ENCODE data around the gene PHKG1. TPM values are rescaled to one million over a fixed set of nuclear protein-coding genes. Genes with fewer than 3 reads are reported as not detected.
"Not testable (repeated sequence)": the region's sequence is repeated elsewhere in the genome, so short reads cannot be mapped to it uniquely, and the experiment has no call there.

The PHKG1 gene
- polyA plus RNA-seq, 3 donors: 0.47 to 5.1 (median 1.3) TPM

- no peak overlapping the region for H3K27ac ChIP-seq (ENCODE audit: low read depth, low read length)
- 74 to 90% (median 83%) methylated on average over 3 of the region's 3 CpGs for WGBS, 3 donors
Measured at GRCh38 chr7:56091591-56091990, 1.2 kb downstream of the PHKG1 start.

DNA sequence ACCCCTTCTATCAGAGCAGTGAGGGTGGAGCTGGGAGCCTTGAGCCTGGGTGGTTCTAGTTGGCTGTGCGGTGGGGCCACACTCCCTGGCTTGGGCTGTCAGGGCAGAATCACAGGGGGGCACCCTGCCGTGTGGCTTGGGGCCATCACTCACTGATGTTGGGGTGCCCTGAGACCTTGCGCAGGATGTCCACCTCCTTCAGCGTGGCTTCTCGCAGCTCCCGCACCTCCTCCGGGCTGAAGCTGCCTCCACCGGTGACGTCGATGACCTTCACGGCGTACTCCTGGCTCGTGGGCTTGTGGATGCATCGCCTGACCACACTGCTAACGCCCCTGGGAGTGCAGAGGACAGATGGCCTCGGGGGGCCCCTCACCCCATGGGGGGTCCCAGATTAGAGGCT, 5.3 kb downstream of the PHKG1 start:
- no peak overlapping the region for H3K27ac ChIP-seq (ENCODE audit: low read depth, low read length)
- 90 to 93% (median 91%) methylated on average over 16 of the region's 16 CpGs for WGBS, 3 donors

DNA sequence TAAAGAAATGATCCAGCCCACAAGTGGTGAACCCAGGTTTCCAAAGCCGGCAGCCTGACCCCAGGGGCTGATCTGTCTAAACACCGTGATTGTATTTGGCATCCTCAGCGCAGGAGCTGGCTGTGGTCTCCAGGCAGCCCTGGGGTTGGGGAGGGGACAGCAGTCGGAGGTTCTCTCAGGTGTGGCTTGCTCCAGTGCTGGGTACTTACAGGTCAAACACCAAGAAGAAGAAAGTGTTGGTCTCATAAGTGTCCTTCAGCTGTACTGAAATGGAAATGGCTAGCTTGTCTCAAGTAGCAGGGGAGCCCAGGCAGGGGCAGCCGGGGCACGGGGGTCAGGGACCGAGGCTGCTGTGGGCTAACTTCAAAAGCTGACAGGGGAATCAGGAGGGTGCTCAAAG, 6.0 kb downstream of the PHKG1 start:
- WGBS, 3 donors: 92 to 98% (median 95%) methylated on average over 7 of the region's 7 CpGs
- no peak overlapping the region for H3K27ac ChIP-seq (ENCODE audit: low read depth, low read length)

DNA sequence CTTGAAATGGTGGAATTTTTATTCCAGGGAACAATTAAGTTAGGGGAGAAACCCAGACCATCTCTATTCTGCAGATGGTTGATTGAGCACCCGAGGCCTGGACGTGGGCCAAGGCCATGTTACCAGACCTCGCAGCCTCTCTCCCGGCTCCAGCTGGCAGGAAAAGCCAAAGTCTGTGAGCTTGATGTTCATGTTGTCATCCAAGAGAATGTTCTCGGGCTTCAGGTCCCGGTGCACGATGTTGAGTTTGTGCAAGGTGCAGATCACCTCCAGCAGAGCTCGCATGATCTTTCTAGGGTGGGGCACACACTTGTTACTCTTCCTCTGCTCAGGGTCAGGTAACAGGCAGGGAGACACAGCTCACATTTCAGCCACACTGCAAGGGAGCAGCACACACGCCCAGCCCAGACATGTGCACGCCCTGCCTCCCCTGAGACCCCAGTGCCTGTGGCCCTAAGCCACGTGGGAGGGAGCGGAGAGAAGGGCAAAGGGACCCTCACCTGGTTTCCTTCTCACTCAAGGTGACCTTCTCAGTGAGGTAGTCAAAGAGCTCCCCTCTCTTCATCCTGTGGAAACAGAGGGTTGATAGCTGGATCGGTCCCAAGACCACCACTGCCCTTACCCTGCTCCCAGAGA, 9.5 kb downstream of the PHKG1 start:
- H3K27ac ChIP-seq (ENCODE audit: low read depth, low read length): no peak overlapping the region
- WGBS, 3 donors: 43 to 63% (median 56%) methylated on average over 13 of the region's 13 CpGs

DNA sequence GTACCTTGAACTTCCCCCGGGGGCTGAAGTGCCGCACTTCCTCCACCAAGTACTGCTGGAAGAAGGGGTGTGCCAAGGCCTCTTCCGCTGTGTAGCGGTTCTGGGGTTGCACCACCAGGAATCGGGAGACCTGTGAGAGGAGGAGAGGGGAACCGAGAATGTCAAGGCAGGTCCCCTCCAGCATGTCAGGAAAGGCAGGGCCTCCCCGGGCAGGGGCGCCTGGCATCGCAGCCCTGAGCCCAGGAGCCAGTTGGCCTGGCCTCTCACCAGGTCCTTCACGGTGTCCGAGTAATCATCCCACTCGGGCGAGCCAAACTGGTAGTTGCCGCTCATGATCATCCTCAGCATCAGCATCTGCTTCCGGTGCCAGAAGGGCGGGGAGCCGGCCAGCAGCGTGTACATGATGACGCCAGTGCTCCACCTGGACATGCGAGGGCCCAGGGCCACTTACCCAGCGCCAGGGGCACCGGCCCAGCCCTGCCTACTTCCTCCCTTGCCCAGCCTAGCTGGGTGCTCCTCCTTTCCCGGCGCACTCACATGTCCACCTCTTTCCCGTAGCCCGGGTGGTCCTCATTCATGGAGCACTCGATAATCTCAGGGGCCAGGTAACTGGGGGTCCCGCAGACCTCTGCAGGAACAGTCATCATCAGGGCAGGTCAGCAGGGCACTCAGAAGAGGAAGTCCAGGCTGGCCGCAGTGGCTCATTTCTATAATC, 11.0 kb downstream of the PHKG1 start:
- H3K27ac ChIP-seq (ENCODE audit: low read depth, low read length): no peak overlapping the region
- 92 to 98% (median 93%) methylated on average over 26 to 29 of the region's 29 CpGs for WGBS, 3 donors

- H3K27ac ChIP-seq (ENCODE audit: low read depth, low read length): not testable (repeated sequence)
- 94 to 96% (median 95%) methylated on average over 28 of the region's 28 CpGs for WGBS, 3 donors
Measured at GRCh38 chr7:56080726-56081435, 11.9 kb downstream of the PHKG1 start.

- 20 to 47% (median 32%) methylated on average over 12 of the region's 12 CpGs for WGBS, 3 donors
- H3K27ac ChIP-seq (ENCODE audit: low read depth, low read length): no peak overlapping the region
Measured at GRCh38 chr7:56079450-56080185, 13.1 kb downstream of the PHKG1 start.

DNA sequence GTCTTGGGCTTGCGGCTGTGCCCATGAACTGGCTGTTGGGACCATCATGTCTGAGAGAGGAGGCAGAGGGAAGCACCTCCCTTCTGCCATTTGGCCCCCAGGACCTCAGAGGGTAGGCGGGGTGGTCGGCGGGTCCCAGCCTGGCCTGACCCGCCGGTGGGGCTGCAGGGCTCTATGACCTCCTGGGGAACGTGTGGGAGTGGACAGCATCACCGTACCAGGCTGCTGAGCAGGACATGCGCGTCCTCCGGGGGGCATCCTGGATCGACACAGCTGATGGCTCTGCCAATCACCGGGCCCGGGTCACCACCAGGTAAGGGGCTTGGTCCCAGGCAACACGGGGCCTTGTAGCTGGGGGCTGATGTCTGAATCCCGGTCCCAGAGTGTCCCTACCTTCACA, 14.6 kb downstream of the PHKG1 start:
- no peak overlapping the region for H3K27ac ChIP-seq (ENCODE audit: low read depth, low read length)
- 93 to 95% (median 94%) methylated on average over 14 to 16 of the region's 16 CpGs for WGBS, 3 donors

DNA sequence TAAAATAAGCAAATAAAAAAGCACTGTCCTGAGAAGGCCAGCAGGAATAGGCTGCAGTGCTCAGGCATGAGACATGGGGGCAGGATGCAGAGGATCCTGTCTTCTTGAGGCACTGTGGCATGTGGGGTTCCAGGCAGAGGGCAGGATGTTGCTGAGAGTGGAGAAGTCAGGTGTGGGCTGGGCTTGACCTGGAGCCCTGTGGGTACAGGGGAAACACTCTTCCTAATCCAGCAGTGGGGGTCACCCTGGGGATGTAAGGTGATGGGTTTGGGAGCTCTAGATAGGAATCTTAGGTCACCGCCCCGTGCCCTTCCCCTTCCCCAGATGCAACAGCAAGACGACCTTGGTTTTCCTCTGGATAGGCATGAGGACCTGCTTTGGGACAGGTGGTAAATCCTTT, 15.1 kb downstream of the PHKG1 start:
- H3K27ac ChIP-seq (ENCODE audit: low read depth, low read length): no peak overlapping the region
- 95 to 97% (median 97%) methylated on average over 3 of the region's 3 CpGs for WGBS, 3 donors

DNA sequence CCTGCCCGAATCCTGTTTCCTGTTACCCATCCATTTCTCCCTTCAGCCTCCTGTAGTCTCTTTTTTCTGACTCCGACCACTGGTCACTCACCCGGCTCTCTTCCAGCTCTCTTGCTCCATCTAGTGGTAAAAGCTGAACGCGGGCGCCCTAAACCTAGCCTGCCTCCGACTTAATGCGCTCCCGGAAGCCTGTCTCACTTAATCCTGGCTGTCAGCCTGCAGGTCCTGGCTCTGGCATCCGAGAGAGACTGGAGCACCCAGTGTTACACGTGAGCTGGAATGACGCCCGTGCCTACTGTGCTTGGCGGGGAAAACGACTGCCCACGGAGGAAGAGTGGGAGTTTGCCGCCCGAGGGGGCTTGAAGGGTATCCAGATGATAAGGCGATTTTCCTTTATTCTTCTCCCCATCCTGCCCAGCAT, 18.4 kb downstream of the PHKG1 start:
- H3K27ac ChIP-seq (ENCODE audit: low read depth, low read length): no peak overlapping the region

DNA sequence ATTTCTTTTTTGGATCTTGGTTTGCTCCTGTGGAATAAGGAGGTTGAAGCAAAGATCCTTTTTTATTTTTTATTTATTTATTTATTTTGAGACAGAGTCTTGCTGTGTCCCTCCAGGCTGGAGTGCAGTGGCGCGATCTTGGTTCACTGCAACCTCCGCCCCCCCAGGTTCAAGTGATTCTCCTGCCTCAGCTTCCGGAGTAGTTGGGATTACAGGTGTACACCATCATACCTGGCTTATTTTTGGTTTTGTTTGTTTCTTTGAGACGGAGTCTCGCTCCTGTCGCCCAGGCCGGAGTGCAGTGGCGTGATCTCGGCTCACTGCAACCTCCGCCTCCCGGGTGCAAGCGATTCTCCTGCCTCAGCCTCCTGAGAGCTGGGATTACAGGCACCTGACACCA, 26.4 kb downstream of the PHKG1 start:
- not testable (repeated sequence) for H3K27ac ChIP-seq (ENCODE audit: low read depth, low read length)
- 94 to 98% (median 97%) methylated on average over 13 of the region's 13 CpGs for WGBS, 3 donors

More for the DNA sequence above, 18.4 kb downstream of the PHKG1 start:
- 9 to 20% (median 17%) methylated on average over 19 of the region's 19 CpGs for WGBS, 3 donors

- H3K27ac ChIP-seq (ENCODE audit: low read depth, low read length): peak within 1 kb of the TSS; percentile 4
- 0 to 1% (median 1%) methylated on average over 47 to 49 of the region's 49 CpGs for whole genome bisulfite sequencing, 3 donors
Measured at GRCh38 chr7:56063882-56064625, 28.7 kb downstream of the PHKG1 start, which contains the start of gene SUMF2. Gene SUMF2 (plus strand): TSS chr7:56064286. CDS start chr7:56064312, 26 bp downstream.

DNA sequence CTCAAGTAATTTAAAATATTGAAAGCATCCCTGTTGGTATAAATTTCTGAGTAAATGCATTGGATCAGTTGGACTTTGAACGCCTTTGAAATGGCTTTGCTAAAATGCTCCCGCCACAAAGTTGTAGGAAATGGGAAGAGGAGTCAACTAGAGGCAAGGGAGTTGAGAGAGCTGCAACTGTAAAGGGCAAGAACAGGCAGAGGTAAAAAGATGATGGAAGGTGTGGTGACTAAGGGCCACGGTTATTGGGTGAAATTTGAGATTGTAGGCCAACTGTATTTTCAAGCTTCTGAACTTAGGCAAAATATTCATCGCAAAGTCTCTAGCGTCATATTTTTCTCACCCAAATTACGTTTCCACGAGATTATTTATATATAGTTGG, 29.3 kb downstream of the PHKG1 start:
- no peak overlapping the region for H3K27ac ChIP-seq (ENCODE audit: low read depth, low read length)
- WGBS, 3 donors: 63 to 76% (median 71%) methylated on average over 7 of the region's 7 CpGs

DNA sequence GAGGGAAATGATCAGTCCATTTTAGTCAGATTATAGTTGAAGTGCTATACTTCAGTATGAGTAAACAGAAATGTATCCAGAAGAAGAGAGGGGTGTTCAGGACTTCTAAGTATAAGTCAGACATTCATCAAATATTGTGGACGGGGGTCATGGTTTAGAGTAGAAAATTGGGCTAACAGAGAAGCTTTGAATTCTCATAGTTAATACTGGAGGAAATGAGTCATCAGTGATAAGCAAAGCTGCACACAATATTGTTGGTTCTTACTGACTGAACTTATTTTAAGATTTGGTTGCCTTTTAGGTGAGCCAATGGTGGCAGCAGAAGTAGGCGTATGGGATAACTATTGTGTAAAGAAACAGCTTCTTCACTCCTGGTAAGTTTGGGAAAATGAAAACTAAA, 30.4 kb downstream of the PHKG1 start:
- H3K27ac ChIP-seq (ENCODE audit: low read depth, low read length): no peak overlapping the region
- WGBS, 3 donors: 57 to 69% (median 65%) methylated on average over 2 of the region's 2 CpGs

DNA sequence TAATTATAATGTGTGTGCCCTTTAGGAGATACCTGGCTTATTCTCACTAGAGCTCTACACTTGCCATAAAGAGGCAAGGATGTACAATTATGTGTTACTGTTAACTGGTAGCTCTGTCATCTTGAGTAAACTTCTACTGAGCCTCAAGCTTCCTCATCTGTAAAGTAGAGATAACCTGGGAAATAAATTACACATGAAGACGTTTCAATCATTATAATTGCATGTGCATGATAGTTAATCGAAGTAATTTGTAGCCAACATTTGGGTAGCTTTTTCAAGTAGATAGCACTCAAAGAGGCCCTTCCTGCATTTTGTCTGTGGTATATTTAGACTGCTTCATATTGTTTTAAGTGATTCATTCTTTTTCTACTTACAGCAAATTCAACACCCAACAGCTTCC, 38.8 kb downstream of the PHKG1 start:
- H3K27ac ChIP-seq (ENCODE audit: low read depth, low read length): no peak overlapping the region
- WGBS, 3 donors: 69 to 88% (median 82%) methylated on average over 2 of the region's 2 CpGs

GRCh38 chr7:56053379-56053778, 39.4 kb downstream of the PHKG1 start:
- WGBS, 3 donors: 76 to 90% (median 84%) methylated on average over 9 of the region's 9 CpGs
- no peak overlapping the region for H3K27ac ChIP-seq (ENCODE audit: low read depth, low read length)

DNA sequence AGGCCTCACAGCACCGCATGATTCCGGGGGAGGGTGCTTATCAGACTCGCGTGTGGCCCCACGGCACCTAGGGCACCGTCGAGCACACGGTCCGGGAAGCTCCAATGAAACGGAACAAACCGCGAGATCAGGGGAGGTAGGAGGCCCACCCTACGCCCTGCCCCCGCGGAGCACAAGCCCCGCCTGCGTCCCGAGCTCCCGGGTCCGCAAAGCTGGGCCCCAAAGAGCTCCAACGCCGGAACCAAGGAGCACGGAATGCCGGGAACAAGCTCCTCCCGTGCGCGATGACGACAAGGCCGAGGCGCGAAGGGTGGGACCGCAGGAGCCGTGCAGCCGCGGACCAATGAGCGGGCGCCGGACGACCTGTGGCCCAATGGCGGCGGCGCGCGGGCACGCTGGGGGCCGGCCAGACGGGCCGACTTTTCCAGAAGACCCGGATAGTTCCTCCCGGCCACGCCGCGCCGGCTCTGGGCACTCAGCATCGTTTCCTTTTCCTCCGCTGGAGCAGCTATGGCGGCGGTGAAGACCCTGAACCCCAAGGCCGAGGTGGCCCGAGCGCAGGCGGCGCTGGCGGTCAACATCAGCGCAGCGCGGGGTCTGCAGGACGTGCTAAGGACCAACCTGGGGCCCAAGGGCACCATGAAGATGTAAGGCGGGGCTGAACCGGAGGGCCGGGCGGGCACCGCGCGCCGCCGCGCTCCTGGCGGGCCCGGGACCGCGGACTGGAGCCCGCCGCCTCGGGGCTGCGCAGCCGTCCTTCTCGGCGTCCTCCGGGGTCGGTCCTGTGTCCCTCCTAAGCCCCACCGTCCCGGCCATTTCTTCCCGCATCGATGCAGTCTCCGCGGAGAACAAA, 41.2 kb downstream of the PHKG1 start, which contains the start of the genes CCT6A and PSPH:
Gene CCT6A (plus strand): TSS at position 427 of the 853 bp plus-strand sequence. CDS start 84 bp downstream, at position 511.
Gene PSPH (minus strand): TSS at position 106 of the 853 bp plus-strand sequence. CDS start 30,232 bp downstream, outside the sequence.
- peak within 1 kb of the TSS; percentile 38 for H3K27ac ChIP-seq (ENCODE audit: low read depth, low read length)
- WGBS, 3 donors: 0 to 1% (median 0%) methylated on average over 72 to 97 of the region's 97 CpGs

Data from adipose tissue (tissue), 3 donors.